ENCODE results near the gene C2CD4C.
"Not testable (repeated sequence)": the region's sequence is repeated elsewhere in the genome, so short reads cannot be mapped to it uniquely, and the experiment has no call there.

The C2CD4C gene, protein sequence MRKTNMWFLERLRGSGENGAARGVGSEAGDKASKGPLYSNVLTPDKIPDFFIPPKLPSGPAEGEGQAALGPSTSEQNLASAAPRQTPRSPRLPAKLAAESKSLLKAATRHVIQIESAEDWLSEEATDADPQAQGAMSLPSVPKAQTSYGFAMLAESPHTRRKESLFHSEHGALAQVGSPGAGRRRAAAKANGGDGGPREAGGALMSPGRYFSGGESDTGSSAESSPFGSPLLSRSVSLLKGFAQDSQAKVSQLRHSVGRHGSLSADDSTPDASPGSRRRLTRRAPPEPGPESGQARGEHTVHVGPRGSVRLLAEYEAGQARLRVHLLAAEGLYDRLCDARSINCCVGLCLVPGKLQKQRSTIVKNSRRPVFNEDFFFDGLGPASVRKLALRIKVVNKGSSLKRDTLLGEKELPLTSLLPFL

GRCh38 chr19:408902-409515, at the start of gene C2CD4C:
C2CD4C (minus strand) TSS chr19:409147; CDS start chr19:408361, 786 bp downstream.
- no peak for DNase-seq

DNA sequence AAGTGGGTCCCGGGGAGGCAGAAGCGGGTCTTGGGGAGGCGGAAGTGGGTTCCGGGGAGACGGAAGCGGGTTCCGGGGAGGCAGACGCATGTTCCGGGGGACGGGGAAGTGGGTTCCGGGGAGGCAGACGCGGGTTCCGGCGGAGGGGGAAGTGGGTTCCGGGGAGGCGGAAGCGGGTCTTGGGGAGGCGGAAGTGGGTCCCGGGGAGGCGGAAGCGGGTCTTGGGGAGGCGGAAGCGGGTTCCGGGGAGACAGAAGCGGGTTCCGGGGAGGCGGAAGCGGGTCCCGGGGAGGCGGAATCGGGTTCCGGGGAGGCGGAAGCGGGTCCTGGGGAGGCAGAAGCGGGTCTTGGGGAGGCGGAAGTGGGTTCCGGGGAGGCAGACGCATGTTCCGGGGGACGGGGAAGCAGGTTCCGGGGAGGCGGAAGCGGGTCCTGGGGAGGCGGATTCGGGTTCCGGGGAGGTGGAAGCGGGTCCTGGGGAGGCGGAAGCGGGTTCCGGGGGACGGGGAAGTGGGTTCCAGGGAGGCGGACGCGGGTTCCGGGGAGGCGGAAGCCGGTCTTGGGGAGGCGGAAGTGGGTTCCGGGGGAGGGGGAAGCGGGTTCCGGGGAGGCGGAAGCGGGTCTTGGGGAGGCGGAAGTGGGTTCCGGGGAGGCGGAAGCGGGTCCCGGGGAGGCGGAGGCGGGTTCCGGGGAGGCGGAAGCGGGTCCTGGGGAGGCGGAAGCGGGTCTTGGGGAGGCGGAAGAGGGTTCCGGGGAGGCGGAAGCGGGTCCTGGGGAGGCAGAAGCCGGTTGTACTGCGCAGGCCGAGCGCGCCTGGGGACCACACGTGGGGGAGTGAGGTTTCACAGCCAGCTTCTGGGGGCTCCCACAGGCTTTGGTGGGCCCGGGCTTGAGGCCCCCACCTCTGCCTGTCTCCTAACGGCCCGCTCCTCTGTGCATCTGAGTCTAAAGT, 49.4 kb upstream of the C2CD4C start:
- no peak for DNase-seq

GRCh38 chr19:457636-458035, 48.7 kb upstream of the C2CD4C start:
- no peak for DNase-seq

DNA sequence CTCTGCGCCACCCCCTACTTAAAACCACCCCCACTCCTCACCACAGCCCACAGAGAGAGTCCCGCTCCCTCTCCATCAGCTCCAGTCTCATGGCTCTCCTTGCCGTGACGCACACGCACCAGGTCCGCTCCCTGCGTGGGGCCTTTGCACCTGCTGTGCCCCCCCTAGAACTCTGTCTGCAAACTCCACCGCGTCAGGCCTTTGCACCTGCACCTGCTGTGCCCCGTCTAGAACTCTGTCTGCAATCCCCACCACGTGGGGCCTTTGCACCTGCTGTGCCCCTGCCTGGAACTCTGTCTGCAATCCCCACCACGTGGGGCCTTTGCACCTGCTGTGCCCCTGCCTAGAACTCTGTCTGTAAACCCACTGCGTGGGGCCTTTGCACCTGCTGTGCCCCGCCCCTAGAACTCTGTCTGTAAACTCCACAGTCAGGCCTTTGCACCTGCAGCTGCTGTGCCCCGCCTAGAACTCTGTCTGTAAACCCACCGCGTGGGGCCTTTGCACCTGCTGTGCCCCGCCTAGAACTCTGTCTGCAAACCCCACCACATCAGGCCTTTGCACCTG, 47.7 kb upstream of the C2CD4C start:
- no peak for DNase-seq

GRCh38 chr19:455851-456546, 47.1 kb upstream of the C2CD4C start:
- no peak for DNase-seq

DNA sequence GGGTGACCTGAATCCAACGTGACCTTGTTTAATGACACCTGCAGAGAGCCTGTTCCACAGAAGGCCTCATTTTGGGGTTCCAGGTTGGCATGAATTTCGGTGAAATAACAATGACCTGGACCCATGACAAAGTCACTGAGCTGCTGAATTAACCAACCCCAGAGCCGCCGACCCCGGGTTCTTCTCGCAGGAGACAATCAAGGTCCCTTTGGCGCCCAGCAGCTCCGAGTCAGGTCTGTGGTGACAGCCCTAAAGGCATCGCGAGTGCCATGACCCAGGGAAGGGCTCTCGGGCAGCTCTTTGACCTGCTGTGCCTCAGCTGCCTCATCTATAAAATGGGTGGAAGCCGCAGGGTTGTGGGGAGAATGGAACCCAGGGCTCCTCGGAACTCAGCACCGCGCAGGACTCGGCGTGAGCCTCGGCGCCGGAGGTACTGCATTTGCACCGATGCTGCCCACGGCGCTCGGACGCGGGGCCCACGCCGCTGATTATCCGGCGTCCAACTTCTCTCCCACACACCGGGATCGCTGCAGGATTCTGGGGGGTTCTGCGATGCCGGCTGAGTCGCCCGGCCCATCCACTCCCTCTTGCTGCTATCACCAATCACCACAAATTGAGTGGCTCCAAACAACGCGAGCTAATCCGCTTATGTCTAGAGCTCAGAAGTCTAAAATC, 46.2 kb upstream of the C2CD4C start:
- DNase-seq, result no peak

- DNase-seq, result no peak
Observed at GRCh38 chr19:453606-454005, 44.7 kb upstream of the C2CD4C start.

DNA sequence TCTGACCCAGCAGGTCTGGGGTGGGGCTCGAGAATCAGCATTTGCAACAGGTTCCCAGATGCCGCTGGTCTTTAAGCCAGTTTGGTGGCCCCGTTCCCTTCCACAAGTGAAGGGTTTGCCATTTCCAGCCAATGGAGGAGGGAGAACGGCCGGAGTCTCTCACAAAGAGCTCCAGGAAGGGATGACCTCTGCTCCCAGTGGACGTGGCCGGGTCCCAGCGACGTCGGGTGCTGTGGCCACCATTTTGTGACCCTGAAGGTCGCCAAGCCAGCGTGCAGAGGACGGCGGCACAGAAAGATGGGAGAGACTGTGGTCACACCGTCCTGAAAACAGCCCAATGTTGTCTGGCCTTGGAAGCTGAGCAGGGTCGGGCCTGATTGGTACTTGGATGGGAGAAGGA, 43.9 kb upstream of the C2CD4C start:
- no peak for DNase-seq

DNA sequence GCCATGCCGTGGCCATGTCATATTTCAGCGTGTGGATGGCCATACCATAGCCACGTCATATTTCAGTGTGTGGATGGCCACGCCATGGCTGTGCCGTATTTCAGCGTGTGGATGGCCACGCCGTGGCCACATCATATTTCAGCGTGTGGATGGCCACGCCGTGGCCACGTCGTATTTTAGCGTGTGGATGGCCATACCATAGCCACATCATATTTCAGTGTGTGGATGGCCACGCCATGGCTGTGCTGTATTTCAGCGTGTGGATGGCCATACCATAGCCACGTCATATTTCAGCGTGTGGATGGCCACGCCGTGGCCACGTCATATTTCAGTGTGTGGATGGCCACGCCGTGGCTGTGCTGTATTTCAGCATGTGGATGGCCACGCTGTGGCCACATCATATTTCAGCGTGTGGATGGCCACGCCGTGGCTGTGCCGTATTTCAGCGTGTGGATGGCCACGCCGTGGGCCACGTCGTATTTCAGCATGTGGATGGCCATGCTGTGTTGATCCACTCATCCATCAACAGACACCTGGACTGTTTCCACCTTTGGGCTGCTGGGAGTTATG, 42.0 kb upstream of the C2CD4C start:
- not testable (repeated sequence) for DNase-seq

DNA sequence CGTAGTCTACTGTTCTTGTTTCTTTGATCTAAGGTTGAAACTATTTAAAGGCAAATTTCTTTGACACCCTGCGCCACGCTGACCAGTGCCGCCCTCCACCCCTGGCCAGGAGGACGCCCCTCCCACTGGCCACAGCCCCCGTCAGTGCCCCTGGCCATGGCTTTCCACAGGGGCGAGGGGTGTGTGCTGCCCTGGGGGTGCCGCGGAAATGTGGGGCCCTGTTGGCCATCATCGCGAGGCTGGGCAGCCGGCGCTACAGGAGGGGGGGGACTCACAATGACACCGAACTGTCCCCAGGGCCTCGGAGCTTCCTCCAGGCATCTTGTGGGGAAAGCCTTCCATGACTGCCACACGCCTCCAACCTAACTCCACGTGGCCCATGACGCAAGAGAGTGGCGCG, 41.0 kb upstream of the C2CD4C start:
- DNase-seq, result no peak

GRCh38 chr19:447816-448560, 39.0 kb upstream of the C2CD4C start:
- no peak for DNase-seq

GRCh38 chr19:447064-447426, 38.1 kb upstream of the C2CD4C start:
- no peak for DNase-seq

DNA sequence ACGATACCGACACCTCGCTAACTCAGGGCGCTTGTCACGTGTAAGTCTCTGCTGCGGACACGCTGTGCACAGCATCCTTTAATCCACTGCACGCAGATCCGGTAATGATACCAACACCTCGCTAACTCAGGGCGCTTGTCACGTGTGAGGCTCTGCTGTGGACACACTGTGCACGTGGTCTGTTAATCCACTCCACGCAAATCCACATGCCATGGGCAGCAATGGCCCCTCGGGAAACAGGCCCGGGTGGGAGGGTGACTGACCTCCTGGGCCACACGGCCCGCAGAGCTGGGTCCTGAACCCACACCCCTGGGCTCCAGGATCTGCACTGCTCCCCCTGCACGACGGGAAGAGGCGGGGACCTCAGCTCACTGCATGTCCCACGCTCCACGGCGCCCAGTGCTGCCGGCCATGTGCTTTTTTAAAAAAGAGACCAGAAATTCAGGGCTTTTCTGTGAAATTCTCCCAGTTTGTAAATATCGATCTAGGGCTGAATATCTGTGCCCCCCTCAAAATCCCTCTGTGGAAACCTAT, 35.8 kb upstream of the C2CD4C start:
- no peak for DNase-seq

- no peak for DNase-seq
Observed at GRCh38 chr19:443005-443404, 34.1 kb upstream of the C2CD4C start.

DNA sequence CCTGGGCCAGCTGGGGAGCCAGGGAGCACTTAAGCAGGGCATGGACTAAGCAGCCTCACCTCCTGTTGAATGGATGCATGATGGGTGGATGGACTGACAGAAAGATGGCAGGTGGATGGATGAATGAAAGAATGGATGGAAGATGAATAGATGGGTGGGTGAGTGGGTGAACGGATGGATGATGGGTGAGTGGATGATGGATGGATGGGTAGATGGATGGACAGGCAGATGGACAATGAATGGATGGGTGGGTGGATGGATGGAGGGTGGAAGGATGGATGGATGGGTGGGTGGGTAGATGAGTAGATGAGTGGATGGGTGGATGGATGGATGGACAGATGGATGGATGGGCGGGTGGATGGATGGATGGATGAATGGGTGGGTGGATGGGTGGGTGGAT, 33.1 kb upstream of the C2CD4C start:
- DNase-seq, result no peak

DNA sequence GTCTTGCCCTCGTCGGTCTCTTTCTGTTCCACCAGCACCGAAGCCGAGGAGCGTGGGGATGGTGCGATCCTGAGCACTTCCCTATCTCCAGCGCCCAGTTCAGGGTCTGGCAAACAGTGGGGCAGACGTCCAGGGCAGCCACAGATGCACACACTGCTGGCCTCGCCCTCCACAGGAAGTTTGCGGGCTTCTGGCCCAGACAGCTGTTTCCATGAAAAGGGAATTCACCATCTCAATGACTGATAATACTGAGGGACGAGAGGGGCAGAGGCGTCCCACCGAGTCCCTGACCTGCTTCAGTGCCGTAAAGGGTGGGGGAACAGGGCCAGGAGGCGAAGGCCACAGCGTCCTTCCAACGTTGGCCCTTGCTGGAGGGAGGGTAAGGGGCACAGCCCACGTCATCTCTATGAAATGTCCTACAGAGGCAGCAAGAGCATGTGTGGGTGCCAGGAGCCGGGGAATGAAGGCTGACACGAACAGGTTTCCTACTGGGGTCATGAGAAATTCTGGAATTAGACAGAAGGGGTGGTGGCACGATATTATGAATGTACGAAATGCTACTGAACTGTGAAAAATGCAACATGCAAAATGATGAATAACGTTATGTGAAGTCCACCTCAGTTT, 32.4 kb upstream of the C2CD4C start:
- no peak for DNase-seq

DNA sequence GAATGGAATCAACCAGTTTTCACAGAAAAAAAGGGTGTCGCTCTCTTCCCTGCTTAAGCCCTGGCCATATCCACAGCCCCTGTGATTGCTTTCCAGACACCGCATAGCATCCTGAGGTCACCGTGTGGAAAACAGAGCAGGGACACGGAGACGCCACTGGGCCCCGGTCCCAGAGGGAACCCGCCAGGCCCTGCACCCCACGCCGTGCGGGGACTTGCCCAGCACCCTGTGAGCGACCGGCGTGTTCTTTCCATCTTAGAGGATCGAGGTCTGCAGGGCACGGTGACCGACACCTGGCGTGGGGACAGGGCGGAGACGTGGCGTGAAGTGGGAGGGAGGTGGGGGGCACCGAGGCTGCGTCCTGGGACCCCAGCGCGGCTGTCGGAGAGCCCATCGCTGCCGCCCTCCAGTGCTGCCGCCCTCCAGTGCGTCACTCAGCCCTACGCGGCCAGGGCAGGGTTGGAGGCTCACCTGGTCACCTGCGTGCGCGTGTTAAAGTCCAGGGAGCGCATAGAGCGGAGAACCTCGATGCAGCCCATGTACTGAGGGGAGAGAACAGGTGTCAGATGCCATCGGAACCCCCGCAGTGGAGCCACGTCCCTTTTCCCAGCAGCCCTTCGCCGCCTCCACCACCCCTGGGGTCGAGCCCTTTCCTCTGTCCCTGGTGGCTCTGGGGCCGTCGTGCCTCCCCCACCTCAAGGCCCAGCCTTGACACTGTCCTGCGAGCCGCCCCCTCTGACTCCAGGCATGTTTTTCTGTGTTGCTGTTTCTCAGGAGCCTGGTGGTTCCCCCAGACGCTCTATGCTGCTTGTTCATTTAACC, 31.7 kb upstream of the C2CD4C start:
- no peak for DNase-seq

DNA sequence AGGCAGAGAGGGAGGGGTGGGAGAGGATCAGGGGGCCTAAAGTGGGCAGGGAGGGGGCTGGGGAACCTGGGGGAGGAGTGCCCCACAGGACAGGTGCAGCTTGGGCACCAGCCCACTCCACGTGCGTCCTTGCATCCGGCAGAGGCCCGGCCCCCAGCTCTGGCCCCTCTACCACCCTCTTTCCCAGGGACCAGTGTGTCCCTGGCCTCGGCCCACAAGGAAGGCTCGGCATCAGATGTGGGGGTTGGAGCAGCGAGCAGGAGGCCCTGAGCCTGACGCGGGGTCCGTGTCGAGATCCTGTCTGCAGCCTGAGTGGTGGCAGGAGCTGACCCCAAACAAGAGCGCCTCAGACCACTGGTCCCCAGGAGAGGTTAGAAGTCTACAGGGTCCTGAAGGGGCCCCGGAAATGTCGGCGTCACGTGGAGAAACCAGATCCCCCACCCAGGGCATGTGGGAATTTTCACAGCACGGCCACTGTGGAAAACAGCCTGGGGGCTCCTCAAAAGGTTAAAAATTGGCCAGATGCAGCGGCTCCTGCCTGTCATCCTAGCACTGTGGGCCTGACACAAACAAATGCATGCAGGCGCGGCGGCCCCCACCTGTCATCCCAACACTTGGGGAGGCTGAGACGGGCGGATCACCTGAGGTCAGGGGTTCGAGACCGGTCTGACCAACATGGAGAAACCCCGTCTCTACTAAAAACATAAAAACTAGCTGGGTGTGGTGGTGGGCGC, 30.4 kb upstream of the C2CD4C start:
- DNase-seq, result no peak

All from DMS153 (cell line).